Measurements from ENCODE around the gene C5orf58.

DNA sequence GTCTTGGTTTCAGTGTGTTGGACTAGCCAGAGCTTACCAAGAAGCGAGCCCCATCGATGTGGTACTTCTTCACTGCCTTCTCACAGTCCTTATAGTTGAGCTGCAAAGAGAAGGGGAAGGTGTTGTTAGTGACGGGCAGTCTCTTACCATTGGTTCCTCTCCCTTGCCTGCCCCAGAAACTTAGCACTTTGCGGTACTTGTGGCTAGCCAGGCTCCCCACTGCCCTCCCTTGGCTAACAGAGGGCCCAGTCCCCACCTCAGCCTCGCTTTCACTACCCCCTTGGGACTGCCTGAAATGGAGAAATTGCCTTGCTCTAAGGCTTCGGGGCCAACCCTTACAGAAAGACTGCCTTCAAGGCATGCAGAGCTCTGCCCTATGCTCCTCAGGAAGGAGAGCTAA is 60.5 kb downstream of the C5orf58 start:
- TF ChIP-seq YY1 (IDR thresholded peaks at IDR 0.05; ENCODE audit: insufficient read depth, insufficient read length) (no peak), ZNF274 (IDR thresholded peaks at IDR 0.05; ENCODE audit: low read depth, low read length) (no peak), SUZ12 (IDR thresholded peaks at IDR 0.05; ENCODE audit: extremely low read depth, insufficient read depth, insufficient read length) (no peak)
